PFSK-1 (cell line): ENCODE results near the gene BABAM2.

Experiments used
- FOXP2 ChIP-seq: optimal IDR thresholded peaks from 2 replicates; pipeline ENCODE3; 2011; ENCODE audit warnings: borderline replicate concordance, control low read depth, inconsistent platforms; ENCODE audit not compliant: insufficient read depth; ENCODE audit errors: extremely low read length, extremely low read depth
- POLR2AphosphoS5 ChIP-seq: IDR thresholded peaks from 2 replicates; pipeline ENCODE4 v1.6.1; 2012; ENCODE audit warnings: low read depth, mild to moderate bottlenecking, control low read depth, low read length, moderate library complexity
- SIN3A ChIP-seq: IDR thresholded peaks from 2 replicates; pipeline ENCODE4 v1.6.1; 2012; ENCODE audit warnings: mild to moderate bottlenecking, low read length, moderate library complexity, borderline replicate concordance; ENCODE audit not compliant: insufficient read depth
- TAF1 ChIP-seq: IDR thresholded peaks from 2 replicates; pipeline ENCODE4 v1.6.1; 2012; ENCODE audit warnings: low read length, control low read depth, borderline replicate concordance; ENCODE audit not compliant: insufficient read depth
- TF ChIP-seq, protein P1 (sequence below), 2 experiments: IDR thresholded peaks; 2 replicates each; pipeline versions ENCODE4 v1.6.1 to v1.8.0; 2011 to 2012; ENCODE audit warnings: low read depth in 2 of 2, low read length in 2 of 2, control low read depth in 1 of 2, inconsistent platforms in 1 of 2, mild to moderate bottlenecking in 1 of 2, moderate library complexity in 1 of 2; ENCODE audit not compliant: insufficient read depth in 1 of 2

GRCh38 chr2:28067602-28068001 lies 177.1 kb downstream of the BABAM2 start:
- TF ChIP-seq TAF1 (no peak), FOXP2 (no peak), POLR2AphosphoS5 (no peak), SIN3A (no peak)
- TF ChIP-seq, protein P1, sequence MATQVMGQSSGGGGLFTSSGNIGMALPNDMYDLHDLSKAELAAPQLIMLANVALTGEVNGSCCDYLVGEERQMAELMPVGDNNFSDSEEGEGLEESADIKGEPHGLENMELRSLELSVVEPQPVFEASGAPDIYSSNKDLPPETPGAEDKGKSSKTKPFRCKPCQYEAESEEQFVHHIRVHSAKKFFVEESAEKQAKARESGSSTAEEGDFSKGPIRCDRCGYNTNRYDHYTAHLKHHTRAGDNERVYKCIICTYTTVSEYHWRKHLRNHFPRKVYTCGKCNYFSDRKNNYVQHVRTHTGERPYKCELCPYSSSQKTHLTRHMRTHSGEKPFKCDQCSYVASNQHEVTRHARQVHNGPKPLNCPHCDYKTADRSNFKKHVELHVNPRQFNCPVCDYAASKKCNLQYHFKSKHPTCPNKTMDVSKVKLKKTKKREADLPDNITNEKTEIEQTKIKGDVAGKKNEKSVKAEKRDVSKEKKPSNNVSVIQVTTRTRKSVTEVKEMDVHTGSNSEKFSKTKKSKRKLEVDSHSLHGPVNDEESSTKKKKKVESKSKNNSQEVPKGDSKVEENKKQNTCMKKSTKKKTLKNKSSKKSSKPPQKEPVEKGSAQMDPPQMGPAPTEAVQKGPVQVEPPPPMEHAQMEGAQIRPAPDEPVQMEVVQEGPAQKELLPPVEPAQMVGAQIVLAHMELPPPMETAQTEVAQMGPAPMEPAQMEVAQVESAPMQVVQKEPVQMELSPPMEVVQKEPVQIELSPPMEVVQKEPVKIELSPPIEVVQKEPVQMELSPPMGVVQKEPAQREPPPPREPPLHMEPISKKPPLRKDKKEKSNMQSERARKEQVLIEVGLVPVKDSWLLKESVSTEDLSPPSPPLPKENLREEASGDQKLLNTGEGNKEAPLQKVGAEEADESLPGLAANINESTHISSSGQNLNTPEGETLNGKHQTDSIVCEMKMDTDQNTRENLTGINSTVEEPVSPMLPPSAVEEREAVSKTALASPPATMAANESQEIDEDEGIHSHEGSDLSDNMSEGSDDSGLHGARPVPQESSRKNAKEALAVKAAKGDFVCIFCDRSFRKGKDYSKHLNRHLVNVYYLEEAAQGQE (IDR thresholded peaks at IDR 0.05; ENCODE audit: insufficient read depth in 1 of 2, low read depth in 2 of 2, low read length in 2 of 2): no peak
